Large intestine (tissue), 3 donors: ENCODE data around the gene TXLNG. TPM values are rescaled to one million over a fixed set of nuclear protein-coding genes. Genes with fewer than 3 reads are reported as not detected.
"Not testable (repeated sequence)": the region's sequence is repeated elsewhere in the genome, so short reads cannot be mapped to it uniquely, and the experiment has no call there.

ENCODE experiments used
- DNase-seq, 2 donors: peaks; one replicate each; pipeline versions ENCODE4 v3.0.0 to v3.0.0-alpha.2; 2013
- H3K27ac ChIP-seq: one replicate; pipeline ENCODE4 v1.5.1; 2013; ENCODE audit warnings: low read length
- H3K27me3 ChIP-seq: 2 replicates; pipeline ENCODE4 v1.6.1; 2013; ENCODE audit warnings: low read length; ENCODE audit not compliant: control insufficient read depth, insufficient read depth
- H3K36me3 ChIP-seq: 2 replicates; pipeline ENCODE4 v1.6.1; 2013; ENCODE audit warnings: low read length; ENCODE audit not compliant: control insufficient read depth, insufficient read depth
- H3K4me1 ChIP-seq: one replicate; pipeline ENCODE4 v1.6.1; 2013; ENCODE audit warnings: low read length; ENCODE audit not compliant: control insufficient read depth, insufficient read depth
- H3K4me3 ChIP-seq: one replicate; pipeline ENCODE4 v1.5.1; 2013; ENCODE audit warnings: low read length
- H3K9me3 ChIP-seq: one replicate; pipeline ENCODE4 v1.6.1; 2013; ENCODE audit warnings: mild to moderate bottlenecking, low read depth, low read length, moderate library complexity; ENCODE audit not compliant: control insufficient read depth
- WGBS: methylation state at CpG from one replicate; pipeline ENCODE4 v1.1.5; 2013; ENCODE audit warnings: low lambda C conversion rate; ENCODE audit not compliant: insufficient coverage; 5-methylcytosine and 5-hydroxymethylcytosine counted together
- polyA plus RNA-seq: library from polyadenylated mRNA; unstranded; fragments of 120-200 nt; gene quantifications from one replicate; pipeline ENCODE4 v1.2.1, GENCODE V29; 2013

TXLNG gene
- polyA plus RNA-seq, 1 donor = 17.0 TPM

DNA sequence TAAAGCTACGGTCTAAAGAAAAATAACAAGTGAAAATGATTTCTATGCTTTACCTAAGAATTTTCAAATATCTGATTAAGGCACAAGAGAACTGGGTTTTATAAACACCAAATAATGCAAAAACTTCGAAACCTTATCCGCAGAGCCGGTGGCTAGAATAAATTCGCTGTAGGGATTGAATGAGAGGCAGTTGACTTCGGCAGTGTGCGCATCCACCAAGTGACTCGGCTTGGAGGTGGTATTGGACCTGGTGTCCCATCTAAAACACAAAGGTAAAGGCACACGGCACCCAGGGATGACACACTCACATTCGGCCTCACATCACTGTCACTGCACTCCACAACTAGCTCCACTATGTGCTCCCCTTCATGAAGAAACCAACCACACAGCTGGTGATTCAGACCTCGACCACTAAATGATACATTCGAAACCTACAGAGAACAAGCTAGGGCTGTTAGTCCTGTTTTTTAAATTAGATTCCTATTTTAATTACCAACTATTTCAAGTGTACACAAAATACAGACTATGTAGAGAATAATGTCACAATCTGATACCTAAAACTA lies 66.4 kb downstream of the TXLNG start:
- no peak overlapping the region for H3K4me3 ChIP-seq
- no peak for DNase-seq
- no peaks in the 10 kb centered on the region for H3K4me1 ChIP-seq
- H3K27ac ChIP-seq = no peak overlapping the region
- H3K36me3 ChIP-seq = peaks cover 49% of the 10 kb centered on the region
- WGBS = 100% methylated on average over 1 of the region's 12 CpGs
- H3K9me3 ChIP-seq = no peaks in the 10 kb centered on the region
- H3K27me3 ChIP-seq = no peaks in the 10 kb centered on the region

DNA sequence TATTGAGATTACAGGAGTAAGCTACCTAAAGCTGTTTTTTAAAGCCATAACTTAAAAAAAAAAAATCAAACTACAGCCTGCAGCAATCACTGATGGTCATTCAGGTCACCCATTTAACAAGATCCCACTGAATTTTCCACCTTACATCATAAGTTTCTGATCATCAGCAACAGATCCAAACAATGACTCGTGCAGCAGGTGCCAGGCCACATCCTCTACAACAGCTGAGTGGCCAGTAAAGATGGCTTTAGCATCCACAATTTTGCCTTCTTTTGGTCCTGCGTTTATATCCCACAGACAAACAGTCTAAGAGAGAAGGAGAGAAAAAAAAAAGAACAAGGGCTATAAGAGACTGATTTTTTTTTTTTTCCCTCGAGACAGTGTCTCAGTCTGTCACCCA lies 67.3 kb downstream of the TXLNG start:
- Histone ChIP-seq H3K4me1 (no peaks in the 10 kb centered on the region), H3K27ac (no peak overlapping the region), H3K9me3 (no peaks in the 10 kb centered on the region), H3K36me3 (peaks cover 50% of the 10 kb centered on the region), H3K27me3 (no peaks in the 10 kb centered on the region), H3K4me3 (no peak overlapping the region)
- no peak for DNase-seq
- WGBS = no CpG with 5 or more reads among the region's 3 CpGs

DNA sequence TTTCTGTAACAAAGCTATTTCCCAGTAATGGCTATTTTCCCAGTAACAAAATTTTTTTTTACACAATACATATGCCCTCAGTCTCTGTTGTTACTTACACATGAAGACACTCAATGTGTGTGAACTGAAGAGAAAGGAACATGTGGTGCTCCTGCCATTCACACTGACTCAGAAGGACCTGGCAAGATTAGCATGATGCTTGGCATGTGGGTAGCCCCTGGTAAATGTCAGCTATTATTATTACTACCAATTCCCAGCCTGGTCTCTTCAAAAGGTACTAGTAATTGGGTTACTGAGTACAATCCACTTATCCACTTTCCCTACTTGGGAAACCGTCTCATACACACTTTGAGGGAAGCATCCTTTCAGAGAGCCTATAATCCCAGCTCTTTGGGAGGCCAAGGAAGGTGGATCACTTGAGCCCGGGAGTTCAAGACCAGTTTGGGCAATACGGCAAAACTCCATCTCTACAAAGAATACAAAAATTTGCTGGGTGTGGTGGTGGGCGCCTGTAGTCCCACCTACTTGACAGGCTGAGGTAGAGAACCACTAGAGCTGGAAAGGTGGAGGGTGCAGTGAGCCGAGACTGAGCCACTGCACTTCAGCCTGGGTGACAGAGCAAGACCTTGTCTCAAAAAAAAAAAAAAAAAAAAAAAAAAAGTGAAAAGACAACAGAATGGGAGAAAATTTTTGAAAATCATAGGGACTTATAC lies 69.3 kb downstream of the TXLNG start:
- no peak for DNase-seq
- Histone ChIP-seq H3K9me3 (no peaks in the 10 kb centered on the region), H3K4me1 (no peaks in the 10 kb centered on the region), H3K36me3 (peaks cover 49% of the 10 kb centered on the region), H3K4me3 (no peak overlapping the region), H3K27ac (no peak overlapping the region), H3K27me3 (no peaks in the 10 kb centered on the region)
- no CpG with 5 or more reads among the region's 5 CpGs for WGBS

DNA sequence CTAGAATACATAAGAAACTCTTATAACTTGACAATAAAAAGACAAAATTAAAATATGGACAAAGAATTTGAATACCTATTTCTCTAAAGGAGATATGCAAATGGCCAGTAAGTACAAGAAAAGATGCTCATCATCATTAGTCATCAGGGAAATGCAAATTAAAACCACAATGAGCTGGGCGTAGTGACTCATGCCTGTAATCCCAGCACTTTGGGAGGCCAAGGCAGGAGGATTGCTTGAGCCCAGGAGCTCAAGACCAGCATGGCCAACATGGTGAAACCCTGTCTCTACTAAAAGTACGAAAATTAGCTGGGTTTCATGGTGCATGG lies 69.8 kb downstream of the TXLNG start:
- H3K27me3 ChIP-seq, DNase-seq, H3K9me3 ChIP-seq, H3K4me1 ChIP-seq, H3K27ac ChIP-seq, H3K4me3 ChIP-seq: not testable (repeated sequence)
- no CpG with 5 or more reads among the region's 2 CpGs for WGBS
- H3K36me3 ChIP-seq = peaks cover 49% of the 10 kb centered on the region

DNA sequence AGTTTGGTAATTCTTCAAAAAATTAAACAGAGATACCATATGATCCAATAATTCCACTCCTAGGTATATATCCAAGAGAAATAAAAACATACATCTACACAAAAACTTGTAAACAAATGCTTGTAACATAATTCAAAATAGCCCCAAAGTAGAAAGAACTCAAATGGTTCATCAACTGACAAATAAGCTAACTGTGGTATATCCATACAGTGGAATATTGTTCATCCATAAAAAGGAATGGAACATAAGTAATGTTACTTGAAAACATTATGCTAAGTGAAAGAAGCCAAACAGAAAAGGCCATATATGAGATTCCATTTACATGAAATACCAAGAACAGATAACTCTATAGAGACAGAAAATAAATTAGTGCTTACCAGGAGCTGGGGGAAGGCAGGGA lies 70.5 kb downstream of the TXLNG start:
- no peaks in the 10 kb centered on the region for H3K27me3 ChIP-seq
- DNase-seq = no peak
- no peaks in the 10 kb centered on the region for H3K4me1 ChIP-seq
- H3K36me3 ChIP-seq = peaks cover 54% of the 10 kb centered on the region
- H3K27ac ChIP-seq = no peak overlapping the region
- no peak overlapping the region for H3K4me3 ChIP-seq
- no peaks in the 10 kb centered on the region for H3K9me3 ChIP-seq

DNA sequence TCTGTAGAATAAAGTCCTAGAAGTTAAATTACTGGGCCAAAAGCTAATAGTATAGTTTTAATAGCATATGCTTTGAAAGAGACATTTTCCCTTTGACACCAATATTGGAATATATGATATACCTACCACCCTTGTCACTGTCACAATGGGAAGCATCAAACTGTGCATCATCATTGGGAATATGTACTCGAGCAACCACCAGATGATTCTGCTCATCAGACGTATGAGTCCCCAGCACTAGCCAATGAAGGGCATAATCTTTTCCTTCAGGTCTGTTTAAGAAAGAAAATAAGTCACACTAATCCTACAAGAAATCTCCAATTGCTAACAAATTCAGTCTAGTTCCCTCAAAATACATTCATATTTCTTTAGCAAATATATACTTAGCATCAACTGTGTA lies 76.6 kb downstream of the TXLNG start:
- Histone ChIP-seq H3K9me3 (no peaks in the 10 kb centered on the region), H3K4me3 (no peak overlapping the region), H3K27ac (no peak overlapping the region), H3K36me3 (peaks cover 32% of the 10 kb centered on the region), H3K4me1 (no peaks in the 10 kb centered on the region), H3K27me3 (no peaks in the 10 kb centered on the region)
- no peak for DNase-seq
- no CpG with 5 or more reads among the region's 2 CpGs for WGBS

DNA sequence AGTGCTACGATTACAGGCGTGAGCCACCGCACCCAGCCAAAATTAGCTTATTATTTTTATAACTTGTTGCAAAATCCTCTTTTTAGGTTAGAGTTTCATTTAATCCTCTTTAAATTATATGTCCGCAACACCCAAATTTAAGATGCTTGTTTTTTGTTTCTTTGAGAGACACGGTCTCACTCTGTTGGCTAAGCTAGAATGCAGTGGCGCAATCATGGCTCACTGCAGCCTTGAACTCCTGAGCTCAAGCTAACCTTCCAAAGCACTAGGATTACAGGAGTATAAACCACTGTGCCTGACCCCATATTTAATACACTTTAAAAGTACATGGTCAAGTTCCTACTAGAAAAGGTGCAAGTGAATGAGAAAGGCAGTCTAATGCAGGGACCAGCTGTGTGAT lies 81.7 kb downstream of the TXLNG start:
- Histone ChIP-seq H3K27me3 (no peaks in the 10 kb centered on the region), H3K9me3 (no peaks in the 10 kb centered on the region), H3K27ac (no peak overlapping the region), H3K4me1 (peaks cover 10% of the 10 kb centered on the region), H3K4me3 (no peak overlapping the region), H3K36me3 (peaks cover 8% of the 10 kb centered on the region)
- no CpG with 5 or more reads among the region's 6 CpGs for WGBS
- no peak for DNase-seq

DNA sequence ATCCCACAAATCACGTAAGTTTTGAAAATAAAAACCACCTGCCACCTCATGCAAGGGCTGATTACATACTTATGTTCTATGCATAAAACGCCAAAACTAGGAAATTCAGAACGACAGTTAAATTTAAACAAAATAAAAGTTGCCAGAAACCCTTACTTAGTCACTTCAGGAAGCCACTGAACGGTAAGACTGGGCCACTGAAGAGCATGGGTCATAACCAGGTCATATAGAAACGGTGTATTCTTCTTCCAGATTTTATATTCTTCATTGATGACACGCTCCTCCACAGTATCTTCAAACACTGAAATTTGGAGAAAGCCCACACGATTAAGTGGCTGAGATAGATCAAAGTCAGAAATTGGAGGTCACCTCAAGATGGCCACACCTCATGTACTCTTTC lies 82.7 kb downstream of the TXLNG start:
- Histone ChIP-seq H3K27me3 (no peaks in the 10 kb centered on the region), H3K4me3 (peak overlapping the region; percentile 63), H3K36me3 (peaks cover 6% of the 10 kb centered on the region), H3K4me1 (peaks cover 10% of the 10 kb centered on the region), H3K27ac (peak overlapping the region; percentile 62), H3K9me3 (no peaks in the 10 kb centered on the region)
- no peak for DNase-seq
- WGBS = no CpG with 5 or more reads among the region's 7 CpGs

DNA sequence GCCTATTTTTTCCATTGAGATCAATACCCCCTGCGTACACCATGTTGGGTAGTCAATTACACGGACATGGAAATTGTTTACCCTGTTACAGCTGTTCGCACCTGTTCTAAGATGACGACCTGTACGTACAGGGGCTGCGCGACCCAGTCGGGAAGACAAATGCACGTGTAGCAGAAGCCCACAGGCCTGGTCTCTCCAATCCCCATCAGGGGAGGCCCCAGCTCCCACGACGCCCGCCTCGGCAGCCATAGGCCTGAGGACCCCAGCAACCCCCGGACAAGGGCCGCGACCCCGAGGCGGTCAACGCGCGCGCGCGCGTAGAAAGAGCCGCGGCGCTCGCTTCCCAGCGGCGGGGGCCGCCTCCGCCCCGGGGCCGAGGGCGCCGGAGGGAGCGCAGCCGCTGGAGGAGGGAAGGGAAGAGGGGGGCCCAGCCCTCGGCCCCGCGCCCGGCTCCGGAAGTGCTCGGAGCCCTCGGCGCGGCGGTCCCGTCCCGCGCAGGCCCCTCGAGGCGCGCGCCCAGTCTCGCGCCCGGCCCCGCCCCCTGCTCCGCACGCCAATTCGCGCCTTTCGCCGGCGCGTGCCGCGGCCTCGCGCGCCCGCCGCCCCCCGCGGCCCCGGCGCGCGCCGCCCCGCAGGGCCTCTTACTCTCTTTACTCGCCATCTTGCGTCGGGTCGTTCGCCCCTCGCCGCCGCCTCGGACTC lies 83.3 kb downstream of the TXLNG start:
- no CpG with 5 or more reads among the region's 92 CpGs for WGBS
- peak; percentile 40 to 58 for DNase-seq
- Histone ChIP-seq H3K27ac (peak overlapping the region; percentile 99), H3K9me3 (no peaks in the 10 kb centered on the region), H3K4me3 (peak overlapping the region; percentile 85), H3K4me1 (peaks cover 10% of the 10 kb centered on the region), H3K27me3 (no peaks in the 10 kb centered on the region), H3K36me3 (peaks cover 6% of the 10 kb centered on the region)

DNA sequence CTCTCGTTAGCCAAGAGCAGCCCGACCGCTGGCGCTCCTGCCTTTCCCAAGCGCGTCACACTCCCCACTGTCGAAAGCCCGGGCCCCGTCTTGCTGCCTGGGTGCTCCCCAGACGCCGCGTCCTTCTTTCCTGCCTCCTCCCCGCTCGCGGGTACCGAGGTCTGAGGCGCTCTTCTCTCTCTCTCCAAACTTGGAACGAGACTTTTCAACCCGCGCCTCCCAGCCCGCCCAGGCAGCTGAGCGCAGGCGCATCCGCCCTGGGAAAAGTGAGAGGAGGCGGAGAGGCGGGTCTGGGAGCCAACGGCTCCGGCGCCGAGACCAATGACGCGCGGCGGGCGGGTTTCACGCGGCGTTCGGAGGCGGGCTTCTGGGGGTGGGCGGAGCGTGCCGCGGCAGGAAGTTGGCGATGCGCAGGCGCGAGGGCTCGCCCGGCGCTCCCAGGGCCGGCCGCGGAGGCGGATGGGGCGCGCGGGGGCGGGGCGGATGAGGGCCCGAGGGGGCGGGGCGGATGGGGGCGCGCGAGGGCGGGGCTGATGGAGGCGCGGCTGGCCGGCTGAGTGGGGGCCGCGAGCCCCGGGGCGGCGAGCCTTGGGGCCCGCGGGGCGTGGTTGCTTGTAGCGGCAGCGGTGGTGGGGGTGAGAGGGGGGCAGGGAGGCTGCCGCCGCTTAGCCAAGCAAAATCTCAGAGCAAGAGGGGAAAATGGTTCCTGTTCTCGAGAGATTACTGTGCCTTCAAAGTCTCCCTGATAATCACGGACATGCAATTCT lies 84.0 kb downstream of the TXLNG start, which contains the start of gene RBBP7:
RBBP7 (minus strand) TSS at position 268 of the 767 bp plus-strand sequence. CDS start 309 bp downstream, outside the sequence.
- Histone ChIP-seq H3K27ac (peak within 1 kb of the TSS; percentile 99), H3K4me1 (peaks cover 10% of the 10 kb centered on the region), H3K36me3 (peaks cover 6% of the 10 kb centered on the region), H3K27me3 (no peaks in the 10 kb centered on the region), H3K9me3 (no peaks in the 10 kb centered on the region), H3K4me3 (peak within 1 kb of the TSS; percentile 85)
- DNase-seq = peak; percentile 92 to 94
- WGBS = no CpG with 5 or more reads among the region's 84 CpGs
